AG09309 (cell line): ENCODE measurements around the gene YES1.

Experiments used
- DNase-seq: peaks from one replicate; pipeline ENCODE4 v3.0.0-alpha.2; 2010; ENCODE audit warnings: low read depth
- H3K4me3 ChIP-seq: 2 replicates; pipeline ENCODE4 v1.5.1; 2011; ENCODE audit warnings: mild to moderate bottlenecking, low read depth, low read length, moderate library complexity; ENCODE audit not compliant: control insufficient read depth
- TF ChIP-seq, protein P1 (sequence below): IDR thresholded peaks from 2 replicates; pipeline ENCODE4 v1.5.1; 2011; ENCODE audit warnings: mild to moderate bottlenecking, low read depth, low read length, inconsistent platforms; ENCODE audit not compliant: insufficient read depth, control insufficient read depth; ENCODE audit errors: missing control alignments

The YES1 gene

DNA sequence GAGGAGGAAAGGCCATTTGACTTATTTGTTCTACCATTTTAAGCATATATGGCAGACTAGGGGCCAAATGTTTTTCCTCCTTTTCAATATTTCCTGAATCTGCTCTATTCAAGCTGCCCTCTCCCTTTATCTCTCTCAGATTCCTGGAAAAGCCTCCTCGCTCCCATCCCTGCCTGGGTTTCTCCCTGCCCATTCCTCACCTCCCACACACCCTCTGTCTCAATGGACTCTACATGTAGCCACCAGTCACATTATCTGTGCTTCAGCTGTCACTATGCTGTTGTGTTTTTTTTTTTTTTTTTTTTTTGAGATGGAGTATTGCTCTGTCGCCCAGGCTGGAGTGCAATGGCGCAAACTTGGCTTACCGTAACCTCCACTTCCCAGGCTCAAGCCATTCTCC lies 131.7 kb downstream of the YES1 start:
- TF ChIP-seq, protein P1, sequence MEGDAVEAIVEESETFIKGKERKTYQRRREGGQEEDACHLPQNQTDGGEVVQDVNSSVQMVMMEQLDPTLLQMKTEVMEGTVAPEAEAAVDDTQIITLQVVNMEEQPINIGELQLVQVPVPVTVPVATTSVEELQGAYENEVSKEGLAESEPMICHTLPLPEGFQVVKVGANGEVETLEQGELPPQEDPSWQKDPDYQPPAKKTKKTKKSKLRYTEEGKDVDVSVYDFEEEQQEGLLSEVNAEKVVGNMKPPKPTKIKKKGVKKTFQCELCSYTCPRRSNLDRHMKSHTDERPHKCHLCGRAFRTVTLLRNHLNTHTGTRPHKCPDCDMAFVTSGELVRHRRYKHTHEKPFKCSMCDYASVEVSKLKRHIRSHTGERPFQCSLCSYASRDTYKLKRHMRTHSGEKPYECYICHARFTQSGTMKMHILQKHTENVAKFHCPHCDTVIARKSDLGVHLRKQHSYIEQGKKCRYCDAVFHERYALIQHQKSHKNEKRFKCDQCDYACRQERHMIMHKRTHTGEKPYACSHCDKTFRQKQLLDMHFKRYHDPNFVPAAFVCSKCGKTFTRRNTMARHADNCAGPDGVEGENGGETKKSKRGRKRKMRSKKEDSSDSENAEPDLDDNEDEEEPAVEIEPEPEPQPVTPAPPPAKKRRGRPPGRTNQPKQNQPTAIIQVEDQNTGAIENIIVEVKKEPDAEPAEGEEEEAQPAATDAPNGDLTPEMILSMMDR, result no peak
- no peak for DNase-seq
- no peak overlapping the region for H3K4me3 ChIP-seq

DNA sequence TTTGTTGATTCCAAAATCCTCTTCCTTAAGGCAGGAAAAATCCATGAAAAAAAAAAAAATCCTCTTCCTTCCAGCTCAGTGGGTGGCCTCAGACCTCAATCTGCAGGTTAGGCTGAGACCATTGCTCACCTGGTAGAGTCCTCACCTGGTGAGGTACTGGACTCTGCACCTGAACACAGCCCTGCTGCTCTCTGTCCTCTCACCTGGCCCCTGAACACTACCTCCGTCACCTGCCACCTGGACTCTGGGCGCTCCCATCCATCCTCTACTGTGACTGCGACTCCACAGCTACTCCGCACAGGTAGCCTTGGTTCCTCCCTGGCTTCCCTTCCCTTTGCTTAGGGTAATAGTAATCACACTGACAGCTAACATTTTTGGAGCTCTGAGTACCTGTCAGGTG lies 132.5 kb downstream of the YES1 start:
- no peak overlapping the region for H3K4me3 ChIP-seq
- TF ChIP-seq, protein P1, result no peak
- no peak for DNase-seq

DNA sequence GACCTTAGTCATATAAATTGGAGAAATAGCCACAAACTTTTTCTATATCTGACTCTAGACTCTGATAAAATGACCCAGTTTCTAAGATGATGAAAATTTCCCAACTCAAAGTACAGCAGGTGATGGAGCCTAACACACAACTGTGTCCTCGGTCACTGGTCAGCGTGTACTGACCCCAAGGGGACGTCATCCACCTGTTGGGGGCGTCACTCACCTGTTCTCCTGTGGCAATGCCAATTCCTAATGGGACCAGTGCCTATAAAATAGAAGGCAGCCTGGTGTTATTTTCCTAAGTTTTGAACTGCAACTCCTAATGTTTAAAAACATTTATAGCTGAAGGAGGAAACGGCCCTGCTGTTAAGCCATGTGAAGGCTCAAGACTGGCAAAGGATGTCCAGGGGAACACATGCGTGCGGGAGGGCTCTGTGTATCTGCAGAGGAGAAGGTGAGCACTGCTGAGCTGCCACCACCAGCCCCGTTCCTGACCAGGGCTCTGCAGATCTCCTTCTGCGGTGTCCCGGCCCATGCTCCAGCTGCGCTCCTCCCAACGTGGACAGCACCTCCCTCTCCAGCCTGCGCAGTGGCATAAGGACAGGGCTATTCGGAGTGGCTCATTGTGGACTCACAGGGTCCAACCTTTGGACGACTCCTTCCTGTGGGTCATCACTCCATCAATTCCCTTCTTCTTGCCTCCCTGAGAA lies 133.4 kb downstream of the YES1 start:
- H3K4me3 ChIP-seq, result no peak overlapping the region
- TF ChIP-seq, protein P1, result no peak
- DNase-seq, result no peak

DNA sequence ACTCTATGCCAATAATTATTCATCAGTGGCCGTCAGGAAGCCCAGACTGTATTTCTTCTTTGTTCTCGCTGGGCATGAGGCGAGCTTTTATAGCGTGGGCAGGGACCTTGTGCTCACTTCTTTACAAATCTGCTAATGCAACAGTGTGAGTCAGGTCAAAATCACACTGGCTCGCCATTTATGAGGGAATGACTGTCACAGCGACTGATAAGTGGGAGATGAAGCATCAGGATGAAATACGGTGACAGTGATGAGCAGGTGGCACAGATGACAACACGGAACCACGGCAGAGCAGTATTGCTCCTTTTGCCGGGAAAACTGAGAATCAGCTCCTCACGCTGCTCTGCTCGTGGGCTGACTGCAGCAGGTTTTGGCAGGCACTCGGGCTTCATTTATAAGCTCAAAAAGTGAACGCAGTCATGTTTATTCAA lies 134.1 kb downstream of the YES1 start:
- TF ChIP-seq, protein P1, result no peak
- no peak for DNase-seq
- H3K4me3 ChIP-seq, result no peak overlapping the region

DNA sequence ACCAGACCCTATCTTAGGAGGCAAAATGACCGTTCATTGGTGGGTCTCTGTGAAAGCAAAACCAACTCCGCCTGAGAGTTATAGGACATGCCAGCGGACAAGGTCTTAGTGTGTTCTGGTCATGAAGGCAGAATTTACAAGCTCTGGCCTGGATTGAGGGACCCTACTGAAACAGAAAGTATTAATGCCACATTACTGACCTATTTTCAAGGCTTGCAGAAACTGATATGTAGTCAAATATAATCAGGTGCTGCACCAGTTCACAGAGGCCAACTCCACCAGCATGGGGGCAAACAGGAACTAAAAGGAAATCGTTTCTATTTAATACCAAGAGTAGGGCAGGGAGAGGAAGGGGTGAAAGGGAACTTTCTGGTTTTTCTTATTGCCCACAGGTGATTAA lies 134.9 kb downstream of the YES1 start:
- TF ChIP-seq, protein P1, result no peak
- no peak overlapping the region for H3K4me3 ChIP-seq
- DNase-seq, result no peak

DNA sequence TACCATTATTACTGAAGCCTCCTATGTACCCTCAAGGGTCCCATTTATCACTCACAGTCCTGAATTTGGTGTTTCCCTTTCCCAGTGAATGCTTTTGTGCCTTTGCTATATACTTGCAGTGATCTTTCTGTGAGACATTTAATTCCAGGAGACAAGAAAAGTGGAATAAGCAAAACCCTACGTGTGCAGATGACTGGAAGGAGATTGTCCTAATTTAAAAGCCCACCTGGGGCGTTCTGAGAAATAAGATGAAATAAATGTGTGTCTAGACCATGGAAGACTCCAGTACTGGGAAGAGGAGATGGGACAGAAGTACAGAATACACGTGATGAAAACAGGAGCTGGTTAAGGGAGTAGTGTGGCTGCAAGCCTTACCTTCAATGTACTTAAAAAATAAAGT lies 135.3 kb downstream of the YES1 start:
- TF ChIP-seq, protein P1, result no peak
- DNase-seq, result no peak

More for the DNA sequence above, 135.3 kb downstream of the YES1 start:
- H3K4me3 ChIP-seq, result no peak overlapping the region
